ENCODE results near the gene GMDS. TPM values are rescaled to one million over a fixed set of nuclear protein-coding genes. Genes with fewer than 3 reads are reported as not detected.

GMDS gene
- total RNA-seq, 1 experiment from 2014 or later, result 7.9 TPM

DNA sequence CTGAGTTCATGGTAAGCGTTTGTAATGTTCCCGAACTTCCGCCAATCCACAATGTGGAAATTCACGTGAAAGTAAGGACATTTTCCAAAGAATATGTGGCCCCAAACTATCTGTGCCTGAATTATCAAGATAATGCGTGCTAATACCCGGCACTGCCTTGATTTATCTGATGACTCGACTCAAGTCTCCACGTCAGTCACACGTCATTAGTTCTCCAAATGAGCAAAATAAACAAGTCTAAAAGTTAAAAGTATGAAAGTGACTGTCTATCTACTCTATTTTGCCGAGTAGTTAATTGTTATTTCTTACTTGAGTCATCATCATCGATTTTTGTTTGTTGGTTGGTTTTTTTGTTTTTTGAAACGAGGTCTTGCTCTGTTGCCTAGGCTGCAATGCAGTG, 657.4 kb downstream of the GMDS start:
- Histone ChIP-seq H3K27me3 (replicated peaks) (no peaks in the 10 kb centered on the region), H3K27ac (no peak overlapping the region), H3K36me3 (no peaks in the 10 kb centered on the region), H3K4me1 (replicated peaks) (no peaks in the 10 kb centered on the region), H3K9me3 (replicated peaks) (no peaks in the 10 kb centered on the region), H3K4me3 (no peak overlapping the region)
- no peak for DNase-seq (ENCODE audit: low read depth in 1 of 2, low spot score in 2 of 2)

- H3K4me3 ChIP-seq, result no peak overlapping the region
- H3K27ac ChIP-seq, result no peak overlapping the region
- H3K36me3 ChIP-seq, result no peaks in the 10 kb centered on the region
- no peaks in the 10 kb centered on the region for H3K27me3 ChIP-seq (replicated peaks)
- no peaks in the 10 kb centered on the region for H3K4me1 ChIP-seq (replicated peaks)
- no peaks in the 10 kb centered on the region for H3K9me3 ChIP-seq (replicated peaks)
- peak in 1 of 2 experiments; percentile 23 for DNase-seq (ENCODE audit: low read depth in 1 of 2, low spot score in 2 of 2)
Observed at GRCh38 chr6:1587546-1587945, 657.9 kb downstream of the GMDS start.

DNA sequence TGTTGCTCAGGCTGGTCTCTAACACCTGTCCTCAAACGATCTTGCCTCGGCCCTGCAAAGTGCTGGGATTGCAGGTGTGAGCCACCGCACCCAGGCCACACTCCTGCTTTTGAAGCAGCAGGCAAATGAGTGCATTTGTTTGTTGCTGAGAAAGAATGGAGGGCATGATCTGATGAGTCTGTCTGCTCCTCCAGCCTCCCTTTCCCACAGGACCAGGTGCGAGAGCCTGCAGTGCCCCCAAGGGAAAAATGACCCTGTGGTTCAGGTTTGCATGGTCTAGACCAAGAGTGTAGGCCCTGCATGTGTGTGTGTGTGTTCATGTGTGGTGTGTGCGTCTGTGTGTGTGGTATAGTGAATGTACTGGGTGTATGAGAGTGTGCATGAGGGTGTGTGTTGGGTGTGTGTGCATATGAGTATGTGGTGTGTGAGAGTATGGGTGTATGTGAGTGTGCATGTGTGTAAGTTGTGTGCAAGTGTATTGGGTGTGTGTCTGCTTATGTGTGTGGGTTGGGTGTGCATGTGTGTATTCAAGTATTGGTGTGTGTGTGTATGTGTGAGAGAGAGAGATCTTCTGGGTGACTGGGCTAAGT, 658.4 kb downstream of the GMDS start:
- H3K9me3 ChIP-seq (replicated peaks), result no peaks in the 10 kb centered on the region
- DNase-seq (ENCODE audit: low read depth in 1 of 2, low spot score in 2 of 2), result peak in 1 of 2 experiments; percentile 14
- H3K4me3 ChIP-seq, result no peak overlapping the region
- no peak overlapping the region for H3K27ac ChIP-seq
- no peaks in the 10 kb centered on the region for H3K36me3 ChIP-seq
- H3K27me3 ChIP-seq (replicated peaks), result no peaks in the 10 kb centered on the region
- no peaks in the 10 kb centered on the region for H3K4me1 ChIP-seq (replicated peaks)

- no peak overlapping the region for H3K27ac ChIP-seq
- H3K36me3 ChIP-seq, result no peaks in the 10 kb centered on the region
- peak in 1 of 2 experiments; percentile 11 for DNase-seq (ENCODE audit: low read depth in 1 of 2, low spot score in 2 of 2)
- no peaks in the 10 kb centered on the region for H3K4me1 ChIP-seq (replicated peaks)
- no peaks in the 10 kb centered on the region for H3K9me3 ChIP-seq (replicated peaks)
- H3K4me3 ChIP-seq, result no peak overlapping the region
- H3K27me3 ChIP-seq (replicated peaks), result no peaks in the 10 kb centered on the region
Observed at GRCh38 chr6:1586256-1586655, 659.1 kb downstream of the GMDS start.

GRCh38 chr6:1585669-1586049, 659.7 kb downstream of the GMDS start:
- no peaks in the 10 kb centered on the region for H3K36me3 ChIP-seq
- H3K4me3 ChIP-seq, result no peak overlapping the region
- DNase-seq (ENCODE audit: low read depth in 1 of 2, low spot score in 2 of 2), result peak in 1 of 2 experiments; percentile 34
- H3K9me3 ChIP-seq (replicated peaks), result no peaks in the 10 kb centered on the region
- no peaks in the 10 kb centered on the region for H3K4me1 ChIP-seq (replicated peaks)
- no peaks in the 10 kb centered on the region for H3K27me3 ChIP-seq (replicated peaks)
- H3K27ac ChIP-seq, result no peak overlapping the region

- H3K4me3 ChIP-seq, result no peak overlapping the region
- H3K9me3 ChIP-seq (replicated peaks), result no peaks in the 10 kb centered on the region
- no peaks in the 10 kb centered on the region for H3K4me1 ChIP-seq (replicated peaks)
- no peaks in the 10 kb centered on the region for H3K36me3 ChIP-seq
- H3K27me3 ChIP-seq (replicated peaks), result no peaks in the 10 kb centered on the region
- no peak overlapping the region for H3K27ac ChIP-seq
- peak in 1 of 2 experiments; percentile 19 for DNase-seq (ENCODE audit: low read depth in 1 of 2, low spot score in 2 of 2)
Observed at GRCh38 chr6:1584996-1585668, 660.3 kb downstream of the GMDS start.

GRCh38 chr6:1584146-1584545, 661.3 kb downstream of the GMDS start:
- H3K27me3 ChIP-seq (replicated peaks), result no peaks in the 10 kb centered on the region
- H3K36me3 ChIP-seq, result no peaks in the 10 kb centered on the region
- no peaks in the 10 kb centered on the region for H3K9me3 ChIP-seq (replicated peaks)
- DNase-seq (ENCODE audit: low read depth in 1 of 2, low spot score in 2 of 2), result peak in 1 of 2 experiments; percentile 2
- no peaks in the 10 kb centered on the region for H3K4me1 ChIP-seq (replicated peaks)
- H3K4me3 ChIP-seq, result no peak overlapping the region
- H3K27ac ChIP-seq, result no peak overlapping the region

DNA sequence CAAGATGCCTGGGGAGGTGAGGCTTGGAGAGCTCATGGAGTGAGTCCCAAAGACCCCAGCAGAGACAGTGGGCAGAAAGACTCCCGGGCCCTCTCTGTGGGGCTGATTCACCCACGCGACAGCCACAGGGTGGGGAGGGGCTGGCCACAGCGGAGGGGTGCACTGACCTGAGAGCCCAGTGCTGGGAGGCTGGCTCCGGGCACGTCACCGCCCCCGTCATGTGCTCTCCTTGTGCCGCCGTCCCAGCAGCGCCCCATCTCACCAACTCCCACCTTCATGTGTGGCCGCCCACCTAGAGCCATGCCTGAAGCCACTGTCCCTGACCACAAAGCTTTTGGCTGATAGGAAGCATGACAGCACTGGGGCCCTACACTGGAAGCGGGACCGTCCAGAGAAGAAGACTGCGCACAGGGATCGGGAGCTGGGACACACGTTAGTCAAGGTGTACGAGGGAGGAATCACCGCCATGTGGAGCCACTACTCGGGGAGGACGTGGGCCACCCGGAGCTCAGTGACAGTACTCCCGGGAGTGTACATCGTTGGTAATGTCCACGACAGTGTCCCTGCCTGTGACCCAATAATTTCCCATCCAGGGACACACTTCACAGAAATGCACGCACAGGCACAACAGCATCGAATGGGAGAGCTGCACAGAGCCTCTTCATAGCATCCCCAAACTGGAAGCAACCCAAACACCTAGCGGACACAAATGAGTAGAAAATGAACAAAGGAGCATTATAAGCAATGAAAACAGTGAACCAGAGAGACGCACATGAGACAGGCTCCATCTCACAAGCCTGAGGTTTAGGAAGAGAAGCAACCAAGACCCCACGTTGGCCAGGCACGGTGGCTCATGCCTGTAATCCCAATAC, 664.0 kb downstream of the GMDS start:
- no peaks in the 10 kb centered on the region for H3K27me3 ChIP-seq (replicated peaks)
- DNase-seq (ENCODE audit: low read depth in 1 of 2, low spot score in 2 of 2), result peak in 1 of 2 experiments; percentile 39
- H3K9me3 ChIP-seq (replicated peaks), result no peaks in the 10 kb centered on the region
- H3K4me1 ChIP-seq (replicated peaks), result no peaks in the 10 kb centered on the region
- H3K4me3 ChIP-seq, result no peak overlapping the region
- no peak overlapping the region for H3K27ac ChIP-seq
- no peaks in the 10 kb centered on the region for H3K36me3 ChIP-seq

GRCh38 chr6:1580585-1580984, 664.8 kb downstream of the GMDS start:
- Histone ChIP-seq H3K27ac (no peak overlapping the region), H3K4me3 (no peak overlapping the region), H3K4me1 (replicated peaks) (no peaks in the 10 kb centered on the region), H3K36me3 (no peaks in the 10 kb centered on the region), H3K9me3 (replicated peaks) (no peaks in the 10 kb centered on the region), H3K27me3 (replicated peaks) (no peaks in the 10 kb centered on the region)
- no peak for DNase-seq (ENCODE audit: low read depth in 1 of 2, low spot score in 2 of 2)

- no peak overlapping the region for H3K27ac ChIP-seq
- H3K36me3 ChIP-seq, result no peaks in the 10 kb centered on the region
- no peak for DNase-seq (ENCODE audit: low read depth in 1 of 2, low spot score in 2 of 2)
- no peaks in the 10 kb centered on the region for H3K4me1 ChIP-seq (replicated peaks)
- no peaks in the 10 kb centered on the region for H3K9me3 ChIP-seq (replicated peaks)
- H3K4me3 ChIP-seq, result no peak overlapping the region
- no peaks in the 10 kb centered on the region for H3K27me3 ChIP-seq (replicated peaks)
Observed at GRCh38 chr6:1580109-1580508, 665.3 kb downstream of the GMDS start.

- DNase-seq (ENCODE audit: low read depth in 1 of 2, low spot score in 2 of 2), result no peak
- Histone ChIP-seq H3K4me1 (replicated peaks) (no peaks in the 10 kb centered on the region), H3K4me3 (no peak overlapping the region), H3K27ac (no peak overlapping the region), H3K36me3 (no peaks in the 10 kb centered on the region), H3K27me3 (replicated peaks) (no peaks in the 10 kb centered on the region), H3K9me3 (replicated peaks) (no peaks in the 10 kb centered on the region)
Observed at GRCh38 chr6:1579096-1579495, 666.3 kb downstream of the GMDS start.

DNA sequence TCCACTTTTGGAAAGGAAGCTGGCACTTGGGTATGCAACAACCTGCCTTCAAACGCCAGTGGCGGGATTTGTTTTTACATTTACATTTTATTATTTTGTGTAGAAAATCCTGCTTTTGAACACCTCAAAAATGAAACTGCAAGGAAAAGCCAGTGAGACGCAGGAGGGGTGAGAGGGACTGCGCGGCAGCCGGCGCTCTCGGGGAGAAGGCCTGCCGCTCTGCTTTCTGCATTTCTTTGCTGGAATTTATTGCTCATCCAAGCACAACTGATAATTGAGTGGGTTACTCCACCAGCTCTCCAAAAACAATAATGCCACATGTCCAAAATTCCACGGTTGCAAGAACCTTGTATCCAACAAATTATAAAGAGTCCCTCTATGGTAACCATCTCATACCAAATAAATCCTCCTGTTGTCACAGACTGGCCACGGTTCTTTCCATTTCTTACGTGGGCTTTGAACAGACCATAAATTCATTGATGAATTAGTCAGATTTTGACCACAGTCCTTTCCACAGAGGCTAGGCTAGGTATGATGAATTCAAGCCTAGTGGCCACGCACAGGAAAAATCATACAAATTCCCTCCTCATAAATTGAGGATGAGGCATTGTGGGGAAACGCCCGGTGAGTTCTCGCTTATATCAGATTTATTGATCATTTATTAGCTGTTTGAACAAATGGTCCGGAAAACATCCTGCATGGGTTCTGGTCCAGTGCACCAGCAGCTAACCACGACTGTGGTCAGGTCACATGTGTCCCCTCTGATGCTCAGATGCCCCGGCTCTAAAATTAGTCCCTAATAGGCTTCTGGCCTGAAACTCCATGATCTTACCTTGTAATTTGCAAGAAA, 667.3 kb downstream of the GMDS start:
- Histone ChIP-seq H3K4me1 (replicated peaks) (no peaks in the 10 kb centered on the region), H3K27me3 (replicated peaks) (no peaks in the 10 kb centered on the region), H3K27ac (no peak overlapping the region), H3K36me3 (no peaks in the 10 kb centered on the region), H3K4me3 (no peak overlapping the region), H3K9me3 (replicated peaks) (no peaks in the 10 kb centered on the region)
- DNase-seq (ENCODE audit: low read depth in 1 of 2, low spot score in 2 of 2), result no peak

DNA sequence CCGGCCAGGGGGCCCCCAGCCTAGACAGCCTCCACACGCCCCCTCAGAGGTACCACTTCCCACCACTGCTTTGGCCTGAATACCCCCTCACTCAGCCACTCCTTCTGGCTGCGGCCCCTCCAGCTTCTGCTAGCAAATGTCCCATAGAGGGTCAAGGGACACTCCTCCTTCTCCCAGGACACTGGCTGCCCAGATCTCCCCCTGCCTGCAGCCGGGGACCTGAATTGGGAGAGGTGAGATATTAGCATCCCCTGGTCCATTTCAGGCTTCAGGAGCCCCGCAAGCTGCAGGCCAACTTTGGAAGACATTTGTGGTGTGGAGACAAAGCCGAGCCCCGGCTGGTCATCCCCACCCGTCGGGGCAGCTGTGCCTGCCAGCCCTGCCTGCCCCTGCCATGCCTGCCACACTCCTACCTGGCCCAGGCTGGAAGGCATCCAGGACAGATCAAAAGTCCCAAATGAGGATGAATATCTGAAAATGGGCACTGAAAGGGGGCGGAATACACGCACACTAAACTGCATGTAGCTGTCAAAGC, 668.2 kb downstream of the GMDS start:
- H3K4me3 ChIP-seq, result no peak overlapping the region
- no peak for DNase-seq (ENCODE audit: low read depth in 1 of 2, low spot score in 2 of 2)
- H3K36me3 ChIP-seq, result no peaks in the 10 kb centered on the region
- no peaks in the 10 kb centered on the region for H3K4me1 ChIP-seq (replicated peaks)
- H3K27me3 ChIP-seq (replicated peaks), result no peaks in the 10 kb centered on the region
- no peaks in the 10 kb centered on the region for H3K9me3 ChIP-seq (replicated peaks)
- no peak overlapping the region for H3K27ac ChIP-seq
